ENCODE measurements around the gene SGCD. TPM values are rescaled to one million over a fixed set of nuclear protein-coding genes. Genes with fewer than 3 reads are reported as not detected.

Gene SGCD
- total RNA-seq, 2 donors from 2014 or later = 1.0 to 2.2 TPM

GRCh38 chr5:156466871-156467270, 139.9 kb downstream of the SGCD start:
- H3K36me3 ChIP-seq = no peaks in the 10 kb centered on the region
- intact Hi-C loops (cut with DNase I) = no loop called here
- no peak for TF ChIP-seq CTCF (IDR thresholded peaks at IDR 0.05)

GRCh38 chr5:156469636-156470035, 142.7 kb downstream of the SGCD start:
- Histone ChIP-seq H3K36me3 (no peaks in the 10 kb centered on the region), H3K9ac (ENCODE audit: low read depth in 2 of 2, low read length in 2 of 2) (no peak overlapping the region), H3K4me3 (no peak overlapping the region), H3K27me3 (no peaks in the 10 kb centered on the region), H3K9me3 (no peaks in the 10 kb centered on the region), H3K27ac (no peak overlapping the region), H3K4me1 (no peaks in the 10 kb centered on the region)
- intact Hi-C loops (cut with DNase I) = no loop called here
- TF ChIP-seq CTCF (IDR thresholded peaks at IDR 0.05) = no peak
- DNase-seq = no peak

More at GRCh38 chr5:156466871-156467270, 139.9 kb downstream of the SGCD start:
- Histone ChIP-seq H3K9ac (ENCODE audit: low read depth in 2 of 2, low read length in 2 of 2) (no peak overlapping the region), H3K27me3 (no peaks in the 10 kb centered on the region), H3K4me1 (no peaks in the 10 kb centered on the region), H3K4me3 (no peak overlapping the region), H3K9me3 (no peaks in the 10 kb centered on the region), H3K27ac (no peak overlapping the region)
- DNase-seq = no peak

- H3K4me1 ChIP-seq = no peaks in the 10 kb centered on the region
- no peaks in the 10 kb centered on the region for H3K9me3 ChIP-seq
- no peaks in the 10 kb centered on the region for H3K36me3 ChIP-seq
- no peak overlapping the region for H3K27ac ChIP-seq
- no peak overlapping the region for H3K4me3 ChIP-seq
- intact Hi-C loops (cut with DNase I) = no loop called here
- H3K9ac ChIP-seq (ENCODE audit: low read depth in 2 of 2, low read length in 2 of 2) = no peak overlapping the region
- no peak for DNase-seq
- no peaks in the 10 kb centered on the region for H3K27me3 ChIP-seq
- no peak for TF ChIP-seq CTCF (IDR thresholded peaks at IDR 0.05)
These were observed 144.9 kb downstream of the SGCD start for GRCh38 chr5:156471893-156472292.

- Histone ChIP-seq H3K27me3 (no peaks in the 10 kb centered on the region), H3K36me3 (no peaks in the 10 kb centered on the region), H3K9ac (ENCODE audit: low read depth in 2 of 2, low read length in 2 of 2) (no peak overlapping the region), H3K4me1 (no peaks in the 10 kb centered on the region), H3K4me3 (no peak overlapping the region), H3K9me3 (no peaks in the 10 kb centered on the region), H3K27ac (no peak overlapping the region)
- no peak for DNase-seq
- no peak for TF ChIP-seq CTCF (IDR thresholded peaks at IDR 0.05)
- intact Hi-C loops (cut with DNase I) = no loop called here
These were observed 146.4 kb downstream of the SGCD start for GRCh38 chr5:156473269-156473908.

- peak overlapping the region; percentile 14 for H3K27ac ChIP-seq
- peak; percentile 21 for DNase-seq
- TF ChIP-seq CTCF (IDR thresholded peaks at IDR 0.05) = no peak
- H3K4me3 ChIP-seq = no peak overlapping the region
- no peak overlapping the region for H3K9ac ChIP-seq (ENCODE audit: low read depth in 2 of 2, low read length in 2 of 2)
- H3K4me1 ChIP-seq = no peaks in the 10 kb centered on the region
- no peaks in the 10 kb centered on the region for H3K36me3 ChIP-seq
- intact Hi-C loops (cut with DNase I) = no loop called here
- no peaks in the 10 kb centered on the region for H3K9me3 ChIP-seq
- H3K27me3 ChIP-seq = no peaks in the 10 kb centered on the region
These were observed 147.3 kb downstream of the SGCD start for GRCh38 chr5:156474251-156474650.

Measured in colonic mucosa (tissue), 4 donors.